ENCODE results near the gene TTLL8.
"Not testable (repeated sequence)": the region's sequence is repeated elsewhere in the genome, so short reads cannot be mapped to it uniquely, and the experiment has no call there.

The TTLL8 gene

DNA sequence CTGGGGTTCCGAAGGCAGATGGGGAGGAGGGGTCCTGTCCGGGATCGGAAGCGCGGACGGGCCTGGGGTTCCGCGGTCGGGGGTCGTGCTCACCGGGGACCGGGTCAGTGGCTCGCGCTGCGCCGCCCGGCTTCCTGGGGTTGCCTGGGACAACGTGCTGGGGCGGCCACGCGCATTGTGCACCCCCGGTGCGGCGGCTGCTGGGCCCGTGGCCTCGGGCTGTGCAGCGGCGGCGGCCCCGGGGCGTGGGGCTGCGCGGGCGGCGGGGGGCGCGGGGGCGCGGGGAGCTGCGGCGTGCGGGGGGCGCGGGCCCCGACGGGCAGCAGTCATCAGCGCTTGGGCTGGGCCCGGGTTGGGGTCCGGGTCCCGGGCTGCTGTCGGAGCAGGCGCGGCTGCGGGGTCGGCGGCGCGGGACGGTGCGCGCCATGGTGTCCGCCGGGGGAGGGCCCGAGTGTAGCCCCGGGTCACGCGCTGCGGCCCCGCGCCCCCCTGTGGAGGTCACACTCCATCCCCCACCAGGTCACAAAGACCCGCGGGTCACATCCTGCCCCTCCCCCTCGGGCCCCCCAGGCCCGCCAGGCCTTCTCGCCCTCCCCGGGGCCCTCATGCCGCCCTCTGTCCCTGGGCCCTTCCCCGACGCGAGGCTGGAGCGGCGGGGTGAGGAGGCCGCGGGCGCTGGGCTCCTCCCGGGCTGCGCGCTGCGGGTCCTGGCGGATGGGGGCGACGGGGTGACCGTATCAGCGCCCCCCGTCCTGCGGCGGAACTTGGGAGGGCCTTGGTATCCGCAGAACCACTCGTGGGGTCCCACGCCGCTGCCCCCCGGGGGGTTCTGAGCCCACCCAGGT is at the start of gene TTLL8:
Gene TTLL8 (minus strand): TSS at position 238 of the 845 bp plus-strand sequence.
- DNase-seq (ENCODE audit: low read depth), result no peak

GRCh38 chr22:50107529-50107928 is 49.4 kb upstream of the TTLL8 start:
- no peak for DNase-seq (ENCODE audit: low read depth)

- no peak for DNase-seq (ENCODE audit: low read depth)
Measured at GRCh38 chr22:50105208-50106100, 47.4 kb upstream of the TTLL8 start.

DNA sequence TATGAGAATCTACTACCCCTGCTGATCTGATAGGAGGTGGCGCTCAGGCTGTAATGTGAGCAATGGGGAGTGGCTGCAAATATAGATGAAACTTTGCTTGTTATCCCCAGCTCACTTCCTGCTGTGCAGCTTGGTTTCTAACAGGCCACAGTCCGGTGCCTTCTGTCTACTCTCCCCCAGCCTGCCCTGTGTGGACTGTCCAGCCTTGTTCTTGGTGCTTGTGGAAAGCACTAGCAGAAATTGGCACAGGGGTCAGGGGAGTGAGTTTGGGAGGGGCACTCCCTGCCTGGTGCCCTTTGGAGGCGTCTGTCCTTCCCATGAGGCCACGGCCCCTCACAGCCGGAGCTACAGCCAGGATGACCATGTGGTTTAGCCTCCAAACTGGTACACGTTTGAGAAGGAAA is 46.0 kb upstream of the TTLL8 start:
- no peak for DNase-seq (ENCODE audit: low read depth)

DNA sequence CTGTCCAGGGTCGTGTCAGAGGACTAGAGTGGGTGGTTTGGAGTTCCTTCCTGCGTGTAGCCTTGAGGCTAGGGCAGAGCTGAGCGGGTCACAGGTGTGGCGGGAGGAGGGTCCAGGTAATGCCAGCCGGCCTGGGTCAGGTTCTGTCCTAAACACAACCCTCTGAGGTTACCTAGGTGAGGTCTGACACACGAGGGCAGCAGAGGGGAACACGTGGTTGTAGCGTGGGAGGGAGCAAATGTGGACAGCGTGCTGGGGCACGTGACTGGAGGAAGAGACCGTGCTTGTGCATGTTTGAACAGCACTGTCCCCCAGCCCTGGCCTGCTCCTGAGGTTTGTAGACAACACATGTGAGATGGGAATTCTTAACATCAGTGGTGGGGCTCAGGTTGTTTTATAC is 44.8 kb upstream of the TTLL8 start:
- no peak for DNase-seq (ENCODE audit: low read depth)

- no peak for DNase-seq (ENCODE audit: low read depth)
Measured at GRCh38 chr22:50101870-50102565, 43.9 kb upstream of the TTLL8 start.

DNA sequence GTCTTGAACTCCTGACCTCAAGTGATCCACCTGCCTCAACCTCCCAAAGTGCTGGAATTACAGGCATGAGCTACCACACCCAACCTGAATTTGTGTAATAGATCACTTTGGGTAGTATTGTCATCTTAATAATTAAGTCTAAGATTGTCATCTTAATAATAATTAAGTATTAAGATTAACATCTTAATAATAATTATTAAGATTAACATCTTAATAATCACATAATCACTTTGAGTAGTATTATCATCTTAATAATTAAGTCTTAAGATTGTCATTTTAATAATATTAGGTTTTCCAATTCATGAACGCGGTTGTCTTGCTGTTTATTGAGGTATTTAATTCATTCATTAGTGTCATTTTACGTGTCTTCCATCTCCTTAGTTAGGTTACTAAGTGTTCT is 40.0 kb upstream of the TTLL8 start:
- no peak for DNase-seq (ENCODE audit: low read depth)

- no peak for DNase-seq (ENCODE audit: low read depth)
Measured at GRCh38 chr22:50092342-50092741, 34.2 kb upstream of the TTLL8 start.

GRCh38 chr22:50091092-50091768 is 33.1 kb upstream of the TTLL8 start:
- DNase-seq (ENCODE audit: low read depth), result no peak

- DNase-seq (ENCODE audit: low read depth), result no peak
Measured at GRCh38 chr22:50090412-50090714, 32.3 kb upstream of the TTLL8 start.

DNA sequence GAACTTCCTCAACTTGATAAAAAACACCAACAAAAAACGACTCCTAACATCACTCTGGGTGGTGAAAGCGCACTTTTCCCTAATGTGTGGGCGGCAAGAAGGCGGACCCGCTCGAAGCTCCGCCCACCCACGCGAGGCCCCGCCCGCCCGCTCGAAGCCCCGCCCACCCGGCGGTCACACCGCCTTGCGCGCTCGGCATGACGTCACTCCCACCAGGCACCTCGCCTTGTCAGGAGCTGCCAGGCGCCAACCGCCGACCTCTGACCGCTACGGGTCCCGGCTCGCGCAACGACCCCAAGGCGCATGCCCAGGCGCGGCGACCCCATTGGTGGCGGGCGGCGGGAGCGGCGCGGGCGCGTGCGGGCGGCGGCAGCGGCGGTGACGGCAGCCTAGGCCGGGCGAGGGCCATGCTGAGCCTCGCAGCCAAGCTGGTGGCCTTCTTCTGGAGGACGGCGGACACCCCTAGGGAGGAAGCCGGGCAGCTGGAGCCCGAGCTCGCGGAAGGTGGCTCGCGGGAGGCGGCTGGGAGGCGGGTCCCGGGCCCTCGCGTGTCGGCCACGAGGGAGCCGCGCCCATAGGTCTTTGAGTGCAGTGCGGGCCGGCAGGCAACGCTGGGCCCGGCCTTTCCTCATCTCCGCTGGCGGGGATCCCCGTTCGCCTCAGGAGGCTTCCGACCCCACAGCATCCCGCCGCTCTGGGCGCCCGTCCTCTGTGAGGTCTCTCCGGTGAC is 31.7 kb upstream of the TTLL8 start, which contains the start of gene MOV10L1:
Gene MOV10L1 (plus strand): TSS at position 325 of the 730 bp plus-strand sequence. CDS start 83 bp downstream, at position 408.
- DNase-seq (ENCODE audit: low read depth), result no peak

GRCh38 chr22:50089231-50089630 is 31.1 kb upstream of the TTLL8 start:
- no peak for DNase-seq (ENCODE audit: low read depth)

GRCh38 chr22:50088096-50088495 is 30.0 kb upstream of the TTLL8 start:
- DNase-seq (ENCODE audit: low read depth), result no peak

- no peak for DNase-seq (ENCODE audit: low read depth)
Measured at GRCh38 chr22:50087646-50088045, 29.5 kb upstream of the TTLL8 start.

DNA sequence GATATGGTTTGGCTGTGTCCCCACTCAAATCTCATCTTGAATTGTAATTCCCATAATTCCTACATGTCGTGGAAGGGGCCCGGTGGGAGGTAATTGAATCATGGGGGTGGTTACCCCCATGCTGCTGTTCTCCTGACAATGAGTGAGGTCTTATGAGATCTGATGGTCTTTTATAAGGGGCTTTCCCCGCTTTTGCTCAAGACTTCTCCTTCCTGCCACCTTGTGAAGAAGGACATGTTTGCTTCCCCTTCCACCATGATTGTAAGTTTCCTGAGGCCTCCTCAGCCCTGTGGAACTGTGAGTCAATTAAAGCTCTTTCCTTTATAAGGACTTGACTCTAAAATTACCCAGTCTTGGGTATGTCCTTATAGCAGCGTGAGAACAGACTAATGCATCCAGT is 28.9 kb upstream of the TTLL8 start:
- DNase-seq (ENCODE audit: low read depth), result not testable (repeated sequence)

- DNase-seq (ENCODE audit: low read depth), result no peak
Measured at GRCh38 chr22:50086526-50086925, 28.4 kb upstream of the TTLL8 start.

- no peak for DNase-seq (ENCODE audit: low read depth)
Measured at GRCh38 chr22:50085211-50085972, 27.3 kb upstream of the TTLL8 start, which contains the start of gene MLC1. Gene MLC1, minus strand, starts transcription at chr22:50085426. Its CDS starts 524 bp downstream, at chr22:50084902.

DNA sequence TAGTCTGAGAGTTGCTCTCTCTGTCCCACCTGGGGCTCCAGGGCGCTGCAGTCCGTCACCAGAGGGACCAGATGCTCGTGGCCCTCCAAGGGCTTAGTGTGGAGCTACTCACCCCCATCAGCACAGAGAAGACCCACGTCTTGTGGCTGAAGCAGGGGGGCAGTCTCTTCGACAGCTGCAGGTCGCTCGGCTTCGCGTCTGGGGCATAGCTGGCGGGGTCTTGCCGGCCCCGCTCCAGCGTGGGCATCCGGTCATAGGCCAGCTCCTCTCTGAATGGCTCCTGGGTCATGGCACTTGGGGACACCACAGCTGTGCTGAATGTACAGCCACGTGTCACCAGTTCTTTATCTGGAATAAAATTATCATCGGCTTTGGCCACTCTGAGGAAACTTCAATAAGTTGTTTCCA is 26.5 kb upstream of the TTLL8 start:
- no peak for DNase-seq (ENCODE audit: low read depth)

DNA sequence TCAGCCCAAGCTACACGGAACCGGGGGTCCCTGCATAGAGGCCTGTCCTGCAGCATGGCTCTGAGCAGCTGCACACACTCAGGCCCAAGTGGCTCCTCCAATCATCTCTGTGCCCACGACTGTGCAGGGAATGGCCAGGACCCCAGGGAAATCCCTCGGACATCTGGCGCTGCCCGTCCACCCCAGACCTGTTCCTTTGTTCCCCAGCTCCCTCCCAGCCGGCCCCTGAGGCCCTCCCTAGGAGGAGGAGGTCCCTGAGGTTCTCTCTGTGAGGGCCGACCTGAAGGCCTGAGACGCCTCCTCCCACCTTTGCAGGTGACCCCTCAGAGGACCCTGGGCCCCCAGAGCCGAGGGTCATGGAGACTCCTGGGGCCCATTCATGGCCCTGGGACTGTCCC is 26.0 kb upstream of the TTLL8 start:
- no peak for DNase-seq (ENCODE audit: low read depth)

GRCh38 chr22:50083462-50084079 is 25.5 kb upstream of the TTLL8 start:
- no peak for DNase-seq (ENCODE audit: low read depth)
